ENCODE results near the gene NKX3-2.

- TF ChIP-seq, protein P1, sequence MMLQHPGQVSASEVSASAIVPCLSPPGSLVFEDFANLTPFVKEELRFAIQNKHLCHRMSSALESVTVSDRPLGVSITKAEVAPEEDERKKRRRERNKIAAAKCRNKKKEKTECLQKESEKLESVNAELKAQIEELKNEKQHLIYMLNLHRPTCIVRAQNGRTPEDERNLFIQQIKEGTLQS (IDR thresholded peaks at IDR 0.05), result no peak
- TF ChIP-seq, protein P1 (CRISPR knock-in tag; conservative IDR thresholded peaks at IDR 0.05), result no peak
- TF ChIP-seq SNAPC5 (CRISPR knock-in tag; IDR thresholded peaks at IDR 0.05) (no peak), NR4A1 (CRISPR knock-in tag; IDR thresholded peaks at IDR 0.05) (no peak), NR4A1 (tag; IDR thresholded peaks at IDR 0.05) (no peak), EGR1 (conservative IDR thresholded peaks at IDR 0.05) (no peak), STAT5B (CRISPR knock-in tag; IDR thresholded peaks at IDR 0.05) (no peak), XRCC5 (IDR thresholded peaks at IDR 0.05; ENCODE audit: low read depth, low read length) (no peak)
Measured at GRCh38 chr4:13529128-13529919, 15.0 kb downstream of the NKX3-2 start.
